ENCODE measurements around the gene NACC2. TPM values are rescaled to one million over a fixed set of nuclear protein-coding genes. Genes with fewer than 3 reads are reported as not detected.

Gene NACC2
- total and polyA plus RNA-seq, 2 donors (not counting 3 experiments of a cell fraction or from before 2014, with no cell fraction given): 15.8 to 27.1 TPM

- no peak for FAIRE-seq
These were observed 45.0 kb upstream of the NACC2 start for GRCh38 chr9:136140046-136140445.

More at GRCh38 chr9:136140046-136140445, 45.0 kb upstream of the NACC2 start:
- Histone ChIP-seq H2AFZ (ENCODE audit: low read depth, low read length) (no peak overlapping the region), H3K4me3 (replicated peaks in 1 of 3; ENCODE audit: insufficient read depth in 1 of 3, low read depth in 1 of 3, low read length in 3 of 3) (no peak overlapping the region), H3K9ac (replicated peaks; ENCODE audit: extremely low read depth, insufficient read depth, low read length) (no peak overlapping the region), H3K36me3 (ENCODE audit: control insufficient read depth in 2 of 2, extremely low read depth in 1 of 2, insufficient read depth in 2 of 2, low read length in 2 of 2) (no peaks in the 10 kb centered on the region), H3K27me3 (ENCODE audit: control insufficient read depth in 2 of 2, insufficient read depth in 2 of 2, low read length in 2 of 2) (peaks cover 2 to 3% of the 10 kb centered on the region in 2 experiments), H3K9me1 (replicated peaks; ENCODE audit: control insufficient read depth, extremely low read depth, insufficient read depth, low read length) (no peaks in the 10 kb centered on the region), H3K79me2 (ENCODE audit: control insufficient read depth, insufficient read depth, low read length) (no peaks in the 10 kb centered on the region), H3K27ac (ENCODE audit: insufficient read depth, low read depth, low read length) (no peak overlapping the region), H3K4me2 (ENCODE audit: insufficient read depth, low read length) (no peak overlapping the region), H3K4me1 (ENCODE audit: control insufficient read depth, extremely low read depth, insufficient read depth, low read length) (no peaks in the 10 kb centered on the region), H4K20me1 (replicated peaks; ENCODE audit: control insufficient read depth, extremely low read depth, insufficient read depth, low read length) (no peaks in the 10 kb centered on the region), H3K9me3 (replicated peaks; ENCODE audit: control insufficient read depth, insufficient read depth, low read length) (no peaks in the 10 kb centered on the region)
- no peak for DNase-seq (ENCODE audit: low read depth, low spot score)
- ChIA-PET POLR2A (no interaction called here), CTCF (interaction anchor here (0.7 to 1.8 kb wide), 4 partner anchors 8 to 78 kb away, joined by 3 to 7 read pairs (median 5); no protein-coding TSS in a partner anchor)
- TF ChIP-seq MYC (IDR thresholded peaks at IDR 0.05; ENCODE audit: low read depth, low read length) (no peak), FOS (IDR thresholded peaks at IDR 0.05; ENCODE audit: borderline replicate concordance, insufficient read depth, low read length) (no peak), POLR2A (IDR thresholded peaks at IDR 0.05; ENCODE audit: low read depth, low read length) (no peak), POLR2AphosphoS5 (IDR thresholded peaks at IDR 0.05; ENCODE audit: insufficient read depth, low read depth, low read length) (no peak), EZH2 (IDR thresholded peaks at IDR 0.05; ENCODE audit: borderline replicate concordance, low read depth, low read length, severe bottlenecking) (no peak), JUN (IDR thresholded peaks at IDR 0.05; ENCODE audit: borderline replicate concordance, insufficient read depth, insufficient read length, low read depth) (no peak), GATA2 (IDR thresholded peaks at IDR 0.05; ENCODE audit: insufficient read depth, insufficient read length, low read depth, low read length) (no peak), MAX (IDR thresholded peaks at IDR 0.05; ENCODE audit: insufficient read depth, insufficient read length) (no peak)
- TF ChIP-seq, protein P1, sequence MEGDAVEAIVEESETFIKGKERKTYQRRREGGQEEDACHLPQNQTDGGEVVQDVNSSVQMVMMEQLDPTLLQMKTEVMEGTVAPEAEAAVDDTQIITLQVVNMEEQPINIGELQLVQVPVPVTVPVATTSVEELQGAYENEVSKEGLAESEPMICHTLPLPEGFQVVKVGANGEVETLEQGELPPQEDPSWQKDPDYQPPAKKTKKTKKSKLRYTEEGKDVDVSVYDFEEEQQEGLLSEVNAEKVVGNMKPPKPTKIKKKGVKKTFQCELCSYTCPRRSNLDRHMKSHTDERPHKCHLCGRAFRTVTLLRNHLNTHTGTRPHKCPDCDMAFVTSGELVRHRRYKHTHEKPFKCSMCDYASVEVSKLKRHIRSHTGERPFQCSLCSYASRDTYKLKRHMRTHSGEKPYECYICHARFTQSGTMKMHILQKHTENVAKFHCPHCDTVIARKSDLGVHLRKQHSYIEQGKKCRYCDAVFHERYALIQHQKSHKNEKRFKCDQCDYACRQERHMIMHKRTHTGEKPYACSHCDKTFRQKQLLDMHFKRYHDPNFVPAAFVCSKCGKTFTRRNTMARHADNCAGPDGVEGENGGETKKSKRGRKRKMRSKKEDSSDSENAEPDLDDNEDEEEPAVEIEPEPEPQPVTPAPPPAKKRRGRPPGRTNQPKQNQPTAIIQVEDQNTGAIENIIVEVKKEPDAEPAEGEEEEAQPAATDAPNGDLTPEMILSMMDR (IDR thresholded peaks at IDR 0.05; ENCODE audit: extremely low read depth in 1 of 2, insufficient read depth in 1 of 2, low read depth in 1 of 2, low read length in 2 of 2): no peak
- dilution Hi-C loops (cut with MboI; ENCODE audit: extremely low pct_ligation_motif_present, low sequenced_read_pairs) (no loop called here), intact Hi-C loops (cut with micrococcal nuclease) (no loop called here)
- BruUV-seq (replicated peaks): no TSS peak
